Spleen (tissue), 7 donors: ENCODE results near the gene FHIT.

Experiments used
- CTCF ChIP-seq, 11 experiments: fragments of 200-600 bp in 7 of 11; fragments of 450-650 bp in 4 of 11; sonication (generic) in 4 of 11; IDR thresholded peaks in 8 of 11; conservative IDR thresholded peaks in 3 of 11; 1 replicate in 7 of 11; 2 replicates in 4 of 11; pipeline versions ENCODE4 v1.4.0 to v1.8.0; 2016 to 2021; ENCODE audit warnings: antibody characterized with exemption in 11 of 11, inconsistent platforms in 4 of 11, mild to moderate bottlenecking in 1 of 11
- POLR2AphosphoS5 ChIP-seq, 3 donors: sonication (generic); formaldehyde crosslinking; IDR thresholded peaks; one replicate each; pipeline ENCODE4 v1.5.1; 2017; ENCODE audit warnings: antibody characterized with exemption in 3 of 3
- donor health status: DM: no; HTN: no; CAD: no; lungs with moderate emphysema.
- donor health status: DM: no; HTN: no; CAD: no.
- donor health status: DM: no; HTN: no; CAD: no.

GRCh38 chr3:59733041-59733809, 1518.0 kb downstream of the FHIT start:
- TF ChIP-seq CTCF (IDR thresholded peaks at IDR 0.05 in 8 of 11, conservative IDR thresholded peaks at IDR 0.05 in 3 of 11) (no peak), POLR2AphosphoS5 (IDR thresholded peaks at IDR 0.05) (no peak)
